K562 (cell line): ENCODE results near the gene PFDN2. TPM values are rescaled to one million over a fixed set of nuclear protein-coding genes. Genes with fewer than 3 reads are reported as not detected.

Source experiments
- CBX2 ChIP-seq: fragments of 200-600 bp; sonication (generic); IDR thresholded peaks from one replicate; pipeline ENCODE4 v1.6.1; 2012; ENCODE audit warnings: mild to moderate bottlenecking, low read length, inconsistent platforms; ENCODE audit not compliant: insufficient read depth, poor library complexity, severe bottlenecking
- EHMT2 ChIP-seq: fragments of 450-650 bp; IDR thresholded peaks from 2 replicates; pipeline ENCODE4 v1.6.1; 2018; ENCODE audit warnings: antibody characterized with exemption
- HDAC3 ChIP-seq: fragments of 450-650 bp; IDR thresholded peaks from 2 replicates; pipeline ENCODE4 v1.6.1; 2018; ENCODE audit warnings: borderline replicate concordance, mild to moderate bottlenecking, moderate library complexity; ENCODE audit not compliant: partially characterized antibody
- IFI16 ChIP-seq: fragments of 250-450 bp; sonication (Bioruptor Pico); IDR thresholded peaks from 2 replicates; pipeline ENCODE4 v2.1.2; 2022; ENCODE audit warnings: mild to moderate bottlenecking, inconsistent platforms
- KLF6 ChIP-seq: fragments of 250-450 bp; sonication (Bioruptor Pico); IDR thresholded peaks from 2 replicates; pipeline ENCODE4 v1.4.0; 2020; ENCODE audit warnings: mild to moderate bottlenecking, moderate library complexity, borderline replicate concordance
- NR3C1 ChIP-seq: sonication (generic); formaldehyde crosslinking; IDR thresholded peaks from 2 replicates; pipeline ENCODE4 v1.8.1; 2022; ENCODE audit warnings: missing genetic modification reagents
- POLR3A ChIP-seq: IDR thresholded peaks from 2 replicates; pipeline ENCODE4 v1.6.1; 2011; ENCODE audit warnings: borderline replicate concordance, mild to moderate bottlenecking, moderate library complexity; ENCODE audit not compliant: insufficient read length, insufficient read depth; ENCODE audit errors: extremely low read depth
- PRPF4 ChIP-seq: fragments of 200-400 bp; formaldehyde crosslinking; IDR thresholded peaks from one replicate; pipeline ENCODE4 v1.6.1; 2017; ENCODE audit warnings: low read length, low read depth, mild to moderate bottlenecking; ENCODE audit not compliant: insufficient read depth, poor library complexity, severe bottlenecking
- RAD51 ChIP-seq: fragments of 450-650 bp; IDR thresholded peaks from 2 replicates; pipeline ENCODE4 v1.7.1; 2016; ENCODE audit warnings: low read depth, mild to moderate bottlenecking, borderline replicate concordance
- RBM34 ChIP-seq: fragments of 200-400 bp; formaldehyde crosslinking; IDR thresholded peaks from 2 replicates; pipeline ENCODE4 v1.6.1; 2018; ENCODE audit warnings: low read length, borderline replicate concordance; ENCODE audit not compliant: insufficient read depth
- RHOXF2B ChIP-seq: fragments of 250-450 bp; sonication (Bioruptor Pico); conservative IDR thresholded peaks from 2 replicates; pipeline ENCODE4 v1.5.1; 2021
- SAP30 ChIP-seq: fragments of 200-600 bp; sonication (generic); IDR thresholded peaks from 2 replicates; pipeline ENCODE4 v1.6.1; 2012; ENCODE audit warnings: borderline replicate concordance, low read depth, mild to moderate bottlenecking, moderate library complexity, low read length, control low read depth, inconsistent platforms; ENCODE audit not compliant: insufficient read depth, poor library complexity, severe bottlenecking
- STAT5A ChIP-seq: IDR thresholded peaks from 2 replicates; pipeline ENCODE4 v1.6.1; 2012; ENCODE audit warnings: low read length, inconsistent platforms, borderline replicate concordance
- TFAM ChIP-seq: fragments of 250-450 bp; sonication (Bioruptor Pico); conservative IDR thresholded peaks from 2 replicates; pipeline ENCODE4 v1.5.0; 2021; ENCODE audit warnings: mild to moderate bottlenecking, moderate library complexity
- TRIM25 ChIP-seq: fragments of 450-650 bp; IDR thresholded peaks from 2 replicates; pipeline ENCODE4 v1.7.0; 2016; ENCODE audit warnings: borderline replicate concordance
- ZNF518B ChIP-seq: fragments of 250-450 bp; sonication (Bioruptor Pico); IDR thresholded peaks from 2 replicates; pipeline ENCODE4 v1.5.0; 2021; ENCODE audit warnings: mild to moderate bottlenecking, moderate library complexity
- ZNF584 ChIP-seq: fragments of 200-800 bp; sonication (Bioruptor generic); IDR thresholded peaks from 2 replicates; pipeline ENCODE4 v1.6.1; 2016; ENCODE audit warnings: low read depth, mild to moderate bottlenecking, missing genetic modification characterization, missing compliant biosample characterization
- polyA plus RNA-seq, 8 experiments: library from polyadenylated mRNA; depleted of rRNA in 4 of 8; stranded (reverse) in 5 of 8; unstranded in 3 of 8; fragments of >200 nt; fragmentation: Nextera tagmentation in 2 of 8; fragmentation: Illumina TruSeq in 1 of 8; extraction: Ambion mirVana in 2 of 8; extraction: Trizol in 1 of 8; gene quantifications; 2 replicates each; pipeline versions ENCODE4 v1.2.1 to v1.2.3, GENCODE V29; 2011 to 2014; ENCODE audit warnings: inconsistent platforms in 1 of 8, missing spikeins in 1 of 8
- total RNA-seq, 7 experiments: library from RNA; depleted of rRNA in 6 of 7; stranded (reverse); fragments of >200 nt in 6 of 7; fragmentation: Illumina TruSeq in 2 of 7; extraction: Trizol in 2 of 7; gene quantifications; 2 replicates each; pipeline versions ENCODE4 v1.2.1 to v1.2.3, GENCODE V29; 2011 to 2021; ENCODE audit warnings: low replicate concordance in 1 of 7
- TF ChIP-seq, protein P1 (sequence below): sonication (generic); formaldehyde crosslinking; IDR thresholded peaks from 2 replicates; pipeline ENCODE4 v1.8.0; 2022; ENCODE audit warnings: missing genetic modification reagents, mild to moderate bottlenecking, borderline replicate concordance

The PFDN2 gene
- total and polyA plus RNA-seq, 9 of the 15 experiments (the other 6 are each of a cell fraction or from before 2014, with no cell fraction given): 50.2 to 361 (median 144) TPM

GRCh38 chr1:161165742-161166668 lies 48.2 kb upstream of the PFDN2 start, which contains the start of gene PPOX (continued):
- TF ChIP-seq, protein P1, sequence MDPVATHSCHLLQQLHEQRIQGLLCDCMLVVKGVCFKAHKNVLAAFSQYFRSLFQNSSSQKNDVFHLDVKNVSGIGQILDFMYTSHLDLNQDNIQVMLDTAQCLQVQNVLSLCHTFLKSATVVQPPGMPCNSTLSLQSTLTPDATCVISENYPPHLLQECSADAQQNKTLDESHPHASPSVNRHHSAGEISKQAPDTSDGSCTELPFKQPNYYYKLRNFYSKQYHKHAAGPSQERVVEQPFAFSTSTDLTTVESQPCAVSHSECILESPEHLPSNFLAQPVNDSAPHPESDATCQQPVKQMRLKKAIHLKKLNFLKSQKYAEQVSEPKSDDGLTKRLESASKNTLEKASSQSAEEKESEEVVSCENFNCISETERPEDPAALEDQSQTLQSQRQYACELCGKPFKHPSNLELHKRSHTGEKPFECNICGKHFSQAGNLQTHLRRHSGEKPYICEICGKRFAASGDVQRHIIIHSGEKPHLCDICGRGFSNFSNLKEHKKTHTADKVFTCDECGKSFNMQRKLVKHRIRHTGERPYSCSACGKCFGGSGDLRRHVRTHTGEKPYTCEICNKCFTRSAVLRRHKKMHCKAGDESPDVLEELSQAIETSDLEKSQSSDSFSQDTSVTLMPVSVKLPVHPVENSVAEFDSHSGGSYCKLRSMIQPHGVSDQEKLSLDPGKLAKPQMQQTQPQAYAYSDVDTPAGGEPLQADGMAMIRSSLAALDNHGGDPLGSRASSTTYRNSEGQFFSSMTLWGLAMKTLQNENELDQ (CRISPR knock-in tag): no peak
- TF ChIP-seq SAP30 (peak; percentile 55), TRIM25 (no peak), IFI16 (CRISPR knock-in tag) (no peak), PRPF4 (no peak), HDAC3 (peak; percentile 91), TFAM (no peak), CBX2 (no peak), RBM34 (no peak), RAD51 (peak; percentile 62; the same call in 1 of the 2 replicates), EHMT2 (peak; percentile 51; the same call in 1 of the 2 replicates), POLR3A (no peak), KLF6 (CRISPR knock-in tag) (peak; percentile 79; the same call in 1 of the 2 replicates), NR3C1 (CRISPR knock-in tag) (no peak), STAT5A (peak; percentile 93), ZNF584 (CRISPR knock-in tag) (no peak), RHOXF2B (CRISPR knock-in tag) (no peak), ZNF518B (CRISPR knock-in tag) (no peak)
